Fibroblast of skin of back (primary cell): Measurements from ENCODE around the gene ARHGEF7.

ENCODE experiments used
- DNase-seq: peaks from one replicate; pipeline ENCODE4 v3.0.0-alpha.2; 2013

ARHGEF7 gene

DNA sequence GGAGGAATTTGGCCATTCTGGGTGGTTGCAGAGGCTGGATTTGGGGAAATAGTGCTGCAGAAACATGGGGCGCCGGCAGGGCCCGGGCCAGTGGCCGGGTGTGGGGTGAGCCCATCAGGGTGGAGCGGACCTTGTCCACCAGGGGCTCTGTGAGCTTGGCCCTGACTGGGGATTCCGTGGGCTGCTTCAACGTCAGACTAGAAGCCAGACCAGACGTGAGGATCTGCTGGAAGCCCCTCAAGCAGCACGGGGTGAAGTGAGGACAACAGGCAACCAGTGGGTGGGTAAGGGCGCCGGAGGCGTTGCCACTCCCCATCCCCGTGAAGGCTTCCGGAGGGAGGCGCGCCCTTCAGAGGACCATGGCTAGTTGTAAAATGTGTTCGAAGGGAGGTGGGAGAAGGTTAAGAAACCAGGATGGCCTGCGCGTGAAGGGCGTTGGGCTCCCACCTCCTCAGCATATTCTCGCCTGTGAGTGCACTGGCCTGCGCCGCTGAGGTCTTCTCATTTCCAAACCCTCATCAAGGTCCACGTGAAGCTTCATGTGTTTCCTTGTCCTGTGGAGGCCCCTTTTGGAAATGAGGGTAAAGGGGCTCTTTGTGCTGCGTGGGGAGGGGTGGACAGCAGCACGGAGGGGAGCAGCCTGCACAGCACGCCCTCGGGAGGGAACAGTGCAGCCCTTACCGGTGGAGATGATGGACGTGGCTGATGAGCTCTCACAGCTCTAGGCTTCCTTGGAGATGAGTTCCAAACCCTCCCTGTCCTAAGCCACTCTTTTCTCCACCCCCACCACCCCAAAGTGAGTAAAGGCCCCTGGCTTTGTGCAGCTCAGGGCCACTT is 213.7 kb downstream of the ARHGEF7 start:
- no peak for DNase-seq

DNA sequence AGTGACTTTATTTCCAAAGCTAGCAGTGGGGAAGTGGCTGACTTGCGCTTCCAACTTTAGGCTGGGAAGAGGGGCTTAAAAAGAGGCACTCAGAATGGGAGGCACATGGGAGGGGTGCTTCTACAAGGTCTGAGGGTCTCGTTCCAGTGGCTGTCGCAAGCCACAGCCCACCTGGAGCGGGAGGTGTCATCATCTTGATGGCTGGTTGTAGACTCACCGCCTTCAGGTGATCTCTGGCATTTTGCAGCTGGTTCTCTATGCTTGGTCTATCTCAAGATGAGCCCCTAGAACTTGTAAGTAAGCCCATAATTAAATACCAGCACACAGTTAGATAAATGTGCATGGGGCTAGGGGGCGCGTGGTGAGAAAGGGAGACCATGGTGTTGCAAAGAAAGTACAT is 214.5 kb downstream of the ARHGEF7 start:
- no peak for DNase-seq

DNA sequence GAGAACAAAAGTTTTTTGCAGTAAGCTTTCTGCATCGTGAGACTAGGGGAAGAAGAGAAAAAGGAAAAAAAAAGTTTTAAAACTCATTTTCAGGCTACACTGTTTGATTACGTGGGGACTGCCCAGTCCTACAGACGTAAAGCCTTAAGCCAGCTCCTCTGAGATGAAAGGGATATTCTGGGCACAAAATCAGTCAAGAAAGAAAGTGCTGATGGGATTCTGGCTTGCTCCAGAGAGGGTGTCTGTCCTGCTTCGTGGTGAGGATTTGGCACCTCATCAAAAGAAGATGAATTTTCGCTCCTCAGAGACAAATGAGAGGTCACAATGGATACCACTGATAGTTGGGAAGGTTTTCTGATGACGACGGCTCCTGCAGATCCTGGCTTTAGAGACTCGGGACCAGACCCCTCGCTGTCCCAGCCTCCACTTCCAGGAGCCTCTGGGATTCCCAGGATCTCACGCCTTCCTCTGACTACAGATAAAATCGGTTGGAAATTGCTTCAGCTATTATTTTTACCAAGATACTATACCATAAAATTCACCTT is 215.0 kb downstream of the ARHGEF7 start:
- no peak for DNase-seq

DNA sequence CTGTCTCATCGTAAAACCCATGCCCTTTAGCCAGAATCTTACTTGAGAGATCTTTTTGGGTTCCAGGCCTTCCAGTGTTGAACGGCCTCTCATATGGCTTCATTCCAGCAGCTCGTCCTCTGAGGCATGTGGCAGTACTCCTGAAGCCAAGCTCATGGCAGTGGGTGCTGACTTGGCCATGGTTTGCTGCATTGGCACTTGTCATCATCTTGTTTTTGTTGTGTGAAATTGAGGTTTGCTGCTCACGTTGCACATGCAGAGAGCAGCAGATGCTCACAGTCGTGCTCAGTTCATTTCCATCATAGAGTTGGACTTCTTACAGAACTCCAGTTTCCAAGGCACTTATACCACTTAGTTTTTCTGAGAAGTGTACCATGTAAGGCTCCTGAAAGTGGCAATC is 220.2 kb downstream of the ARHGEF7 start:
- no peak for DNase-seq

DNA sequence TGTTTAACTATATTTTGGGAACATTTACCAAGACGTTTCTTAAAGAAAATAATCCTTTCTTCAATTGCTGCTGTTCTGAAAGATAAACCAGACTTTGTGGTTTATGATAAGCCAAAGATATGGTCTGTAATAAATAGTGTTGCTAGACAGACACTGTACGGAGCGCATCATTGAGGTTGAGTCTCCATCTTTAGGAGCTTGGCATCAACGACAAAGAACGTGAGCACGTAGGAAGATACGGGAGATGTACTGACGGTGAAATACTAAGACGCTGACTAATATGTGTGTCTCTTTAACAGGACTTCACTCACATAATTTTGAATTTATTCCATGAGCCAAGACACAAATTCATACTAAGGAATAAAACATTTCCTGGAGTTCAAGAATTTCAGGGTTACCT is 221.6 kb downstream of the ARHGEF7 start:
- no peak for DNase-seq

DNA sequence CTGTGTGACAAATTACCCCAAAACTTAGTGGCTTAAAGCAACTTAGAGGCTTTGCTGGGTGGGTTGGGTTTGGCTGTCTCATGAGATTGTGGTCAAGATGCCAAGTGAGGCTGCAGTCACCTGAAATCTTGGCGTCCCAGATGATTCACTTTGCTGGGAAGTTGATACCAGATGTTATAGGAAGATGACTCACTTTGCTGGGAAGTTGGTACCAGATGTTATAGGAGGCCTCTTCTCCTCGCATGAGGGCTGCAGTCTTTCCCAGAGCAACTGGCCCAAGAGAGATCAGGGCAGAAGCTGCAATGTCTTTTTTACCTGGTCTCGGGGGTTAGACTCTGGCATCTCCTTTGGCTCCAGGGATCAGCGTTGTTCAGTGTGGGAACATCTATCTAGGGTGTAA is 222.1 kb downstream of the ARHGEF7 start:
- peak; percentile 87 for DNase-seq

DNA sequence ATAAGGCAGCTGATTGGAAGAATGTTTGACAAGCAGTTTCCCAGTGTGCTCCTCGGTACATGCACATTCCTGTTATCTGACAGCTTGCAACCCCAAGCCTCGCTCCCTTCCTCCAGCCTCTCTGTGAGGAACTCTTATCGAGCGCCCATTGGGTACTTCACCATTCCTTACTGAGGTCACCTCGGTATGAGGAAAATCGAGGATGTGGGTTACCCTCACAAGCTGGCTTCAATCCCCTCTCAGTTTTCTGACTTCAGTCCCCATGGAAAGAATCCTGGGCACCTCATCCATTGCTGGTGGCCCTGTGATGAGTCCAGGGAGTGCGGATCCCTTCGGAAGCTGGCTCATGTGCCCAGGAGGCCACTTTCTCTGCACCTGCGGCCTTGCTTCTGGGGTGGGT is 222.6 kb downstream of the ARHGEF7 start:
- no peak for DNase-seq

DNA sequence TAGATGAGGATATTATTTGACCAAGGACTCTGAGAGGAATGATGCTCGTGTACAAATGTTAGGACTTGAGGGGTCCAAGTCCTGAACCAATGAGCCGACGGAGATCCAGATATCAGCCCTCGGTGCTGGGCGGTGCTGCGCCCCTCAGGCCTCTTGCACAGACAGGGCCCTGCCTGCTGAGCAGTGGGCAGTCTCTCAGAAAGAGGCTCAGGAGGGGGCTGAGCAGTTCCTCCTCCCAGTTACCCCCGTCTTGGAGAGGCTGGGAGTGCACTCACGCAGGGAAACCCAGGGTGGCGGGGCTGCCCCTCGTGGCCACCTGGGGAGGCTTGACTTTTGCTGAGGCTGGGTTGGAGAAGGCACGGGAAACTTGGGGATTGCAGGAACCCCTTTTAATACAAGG is 223.7 kb downstream of the ARHGEF7 start:
- DNase-seq = no peak

DNA sequence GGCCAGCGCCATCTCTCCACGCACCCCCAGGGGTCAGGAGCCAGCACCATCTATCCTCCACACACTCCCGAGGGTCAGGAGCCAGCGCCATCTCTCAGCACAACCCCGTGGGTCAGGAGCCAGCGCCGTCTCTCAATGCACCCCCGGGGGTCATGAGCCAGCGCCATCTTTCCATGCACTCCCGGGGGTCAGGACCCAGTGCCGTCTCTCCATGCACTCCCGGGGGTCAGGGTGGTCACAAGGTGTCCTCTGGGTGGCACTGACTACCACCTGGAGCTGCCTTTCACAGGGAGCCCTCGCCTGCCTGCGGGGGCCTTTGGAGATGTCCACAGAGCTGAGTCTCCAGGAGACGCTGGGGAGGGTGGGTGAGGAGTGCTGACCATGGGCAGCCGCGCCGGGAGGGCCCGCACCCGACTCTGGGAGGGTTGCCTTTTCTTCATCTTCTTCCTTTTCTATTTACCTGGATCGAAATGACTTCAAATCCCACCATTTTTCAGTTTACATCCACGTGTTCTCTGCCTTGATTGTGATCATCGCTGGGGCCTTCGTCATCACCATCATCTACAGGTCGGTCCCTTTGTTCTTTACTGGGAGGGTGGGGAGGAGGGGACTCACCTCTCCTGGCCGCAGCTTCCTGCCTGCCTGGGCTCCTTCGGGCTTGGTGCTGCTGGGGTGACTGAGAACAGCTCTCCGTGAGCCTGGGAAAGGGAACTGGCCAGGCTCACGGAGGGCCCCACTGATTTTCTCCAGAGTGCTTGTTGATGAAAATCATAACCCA is 224.4 kb downstream of the ARHGEF7 start:
- no peak for DNase-seq

DNA sequence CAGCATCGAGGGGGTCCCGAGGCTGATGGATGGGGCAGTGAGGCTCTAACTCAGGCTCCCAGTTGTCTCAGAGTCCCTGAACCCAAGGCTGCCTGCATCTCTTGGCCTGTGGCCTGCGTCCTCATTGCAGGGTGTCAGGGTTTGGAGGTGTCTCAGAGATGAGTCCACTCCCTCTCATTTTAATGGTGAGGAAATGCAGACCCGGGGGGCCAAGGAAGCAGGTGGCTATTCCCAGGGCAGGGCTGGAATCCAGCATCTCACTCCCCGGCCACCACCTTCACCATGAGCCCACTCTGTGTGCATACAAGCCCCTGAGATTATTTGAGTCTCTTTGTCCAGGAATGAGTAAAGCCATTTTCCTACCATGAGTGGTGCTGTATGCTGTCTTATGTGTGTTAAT is 226.8 kb downstream of the ARHGEF7 start:
- no peak for DNase-seq

DNA sequence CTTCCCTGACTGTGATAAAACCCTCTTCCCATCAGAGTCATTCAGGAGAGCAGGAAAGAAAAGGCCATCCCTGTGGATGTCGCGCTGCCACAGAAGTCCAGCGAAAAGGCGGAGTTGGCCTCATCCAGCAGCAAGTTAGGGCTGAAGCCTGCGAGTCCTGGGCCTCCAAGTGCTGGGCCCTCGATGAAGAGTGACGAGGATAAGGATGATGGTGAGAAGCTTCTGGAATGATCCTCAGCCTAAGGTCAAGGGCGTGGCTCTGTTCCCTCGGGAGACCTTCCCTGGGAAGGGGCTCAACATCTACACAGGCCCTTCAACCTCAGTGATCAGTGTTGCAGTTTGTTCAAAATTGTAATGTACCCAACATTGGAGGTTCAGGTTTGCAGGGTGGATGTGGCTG is 227.6 kb downstream of the ARHGEF7 start:
- no peak for DNase-seq

DNA sequence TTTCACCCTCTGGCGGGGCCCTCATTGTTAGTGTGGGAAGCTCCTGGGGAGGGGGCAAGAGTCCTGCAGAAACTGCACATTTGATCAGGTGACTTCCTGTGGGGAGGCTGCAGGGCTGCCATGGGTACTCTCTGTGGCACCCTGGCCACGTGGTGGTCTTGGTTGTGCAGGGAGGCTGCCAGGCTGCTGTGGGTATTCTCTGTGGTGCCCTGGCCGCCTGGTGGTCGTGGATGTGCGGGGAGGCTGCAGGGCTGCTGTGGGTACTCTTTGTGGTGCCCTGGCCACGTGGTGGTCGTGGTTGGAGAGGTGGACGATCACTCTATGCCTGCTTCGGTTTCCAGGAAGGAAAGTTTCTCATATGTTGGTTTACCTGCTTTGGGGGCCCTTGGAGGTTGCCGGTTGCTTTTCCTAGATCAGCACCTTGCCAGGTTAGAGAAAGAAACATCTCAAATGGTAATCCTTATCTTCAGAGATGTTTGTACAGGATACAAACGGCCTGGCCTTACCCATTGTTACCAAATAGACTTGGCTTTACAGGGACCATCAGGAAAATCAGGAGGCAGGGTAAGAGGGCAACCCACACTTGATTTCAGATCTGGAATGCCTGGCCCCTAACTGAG is 228.2 kb downstream of the ARHGEF7 start:
- no peak for DNase-seq

DNA sequence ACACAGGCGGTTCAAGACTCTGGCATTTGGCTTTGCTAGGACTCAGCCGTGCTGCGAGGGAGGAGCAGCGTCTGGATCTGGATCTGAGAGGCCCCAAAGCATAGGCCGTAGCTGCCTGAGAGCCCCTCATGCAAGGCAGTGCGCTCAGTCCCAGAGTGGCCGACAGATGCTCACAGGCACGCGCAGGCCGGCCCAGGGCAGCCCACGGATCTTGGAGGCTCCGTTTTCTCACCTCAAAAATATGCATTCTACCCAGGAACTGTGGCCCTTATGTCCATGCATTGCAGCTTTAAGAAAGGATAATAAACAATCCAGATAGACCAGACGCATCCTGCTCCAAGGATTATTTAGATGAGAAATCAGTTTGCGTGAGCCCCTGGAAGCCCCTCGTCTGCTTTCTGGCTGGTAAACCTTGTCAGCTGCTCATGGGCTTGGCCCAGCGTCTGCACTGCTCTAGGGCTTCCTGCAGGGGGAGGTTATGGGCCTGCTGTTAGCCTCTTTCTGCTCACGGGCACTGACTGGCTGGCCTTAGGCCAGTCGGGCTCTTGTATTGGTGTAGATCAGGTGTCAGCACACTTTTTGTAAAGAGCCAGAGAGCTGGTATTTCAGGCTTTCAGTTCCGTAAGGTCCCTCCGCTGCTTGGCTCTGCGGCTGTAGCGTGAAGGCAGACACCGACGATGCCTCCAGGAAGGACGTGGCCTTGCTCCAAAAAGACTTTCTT is 229.5 kb downstream of the ARHGEF7 start:
- peak; percentile 47 for DNase-seq

DNA sequence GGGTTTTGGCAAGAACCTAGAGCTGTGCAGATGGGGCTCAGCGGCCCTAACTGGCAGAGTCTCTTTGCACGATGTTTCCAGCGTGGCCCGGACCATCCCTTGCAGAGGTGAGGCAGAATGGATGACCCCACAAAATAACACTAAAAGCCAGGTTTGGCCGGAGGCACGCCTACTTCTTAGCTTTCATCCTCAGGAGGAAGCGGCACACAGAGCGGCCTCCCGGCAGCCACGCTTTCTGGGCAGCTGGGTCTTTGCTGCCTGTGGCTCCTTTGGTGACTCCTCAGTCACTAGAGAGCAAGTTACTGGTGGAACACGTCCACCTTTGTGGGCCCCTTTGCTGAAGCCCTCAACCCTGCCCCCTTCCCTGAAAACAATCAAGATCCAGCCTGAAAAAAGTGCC is 230.6 kb downstream of the ARHGEF7 start:
- DNase-seq = no peak

DNA sequence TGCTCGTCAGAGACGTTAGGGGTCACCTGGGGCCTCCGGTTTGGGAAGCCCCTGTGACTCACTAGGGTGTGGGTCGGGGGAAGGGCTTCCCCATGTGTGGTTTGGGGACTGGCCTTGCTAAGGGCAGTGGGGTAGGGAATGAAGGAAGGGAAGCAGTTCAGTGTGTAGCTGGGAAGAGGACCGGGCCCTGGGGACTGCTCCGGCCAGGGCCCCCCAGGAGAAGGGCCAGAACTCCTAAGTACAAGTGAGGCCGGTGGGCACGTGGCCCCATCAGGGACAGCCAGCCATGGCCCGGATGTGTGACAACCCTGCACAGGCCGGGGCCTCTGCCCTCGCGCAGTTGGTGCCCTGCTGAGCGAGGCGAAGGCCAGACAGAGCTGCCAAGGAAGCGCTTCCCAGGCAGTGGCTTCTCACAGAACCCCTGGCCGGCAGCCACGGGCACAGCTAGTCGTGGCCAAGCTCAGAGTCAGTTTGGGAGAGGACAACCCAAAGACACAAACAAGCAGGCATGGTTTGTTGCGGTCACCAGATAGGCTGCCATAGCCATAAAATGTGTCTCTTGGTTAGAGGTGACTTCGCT is 231.1 kb downstream of the ARHGEF7 start:
- DNase-seq = no peak

DNA sequence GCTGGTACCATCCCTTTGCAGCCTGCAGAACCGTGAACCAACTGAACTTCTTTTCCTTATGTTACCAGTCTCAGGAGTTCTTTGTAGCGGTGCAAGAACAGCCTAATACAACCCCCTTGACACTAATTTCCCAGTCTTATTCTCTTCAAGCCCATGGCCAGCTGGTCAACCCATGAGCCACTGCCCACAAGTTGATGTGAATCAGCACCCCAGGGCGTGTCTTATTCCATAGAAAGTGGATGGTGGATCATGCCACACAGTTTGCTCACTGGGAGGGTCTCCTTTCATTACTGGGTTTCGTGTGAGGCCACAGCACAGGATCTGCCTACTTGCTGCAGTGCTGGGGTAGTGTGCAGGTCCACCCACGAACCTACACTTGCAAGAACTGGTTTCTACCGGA is 232.3 kb downstream of the ARHGEF7 start:
- no peak for DNase-seq

DNA sequence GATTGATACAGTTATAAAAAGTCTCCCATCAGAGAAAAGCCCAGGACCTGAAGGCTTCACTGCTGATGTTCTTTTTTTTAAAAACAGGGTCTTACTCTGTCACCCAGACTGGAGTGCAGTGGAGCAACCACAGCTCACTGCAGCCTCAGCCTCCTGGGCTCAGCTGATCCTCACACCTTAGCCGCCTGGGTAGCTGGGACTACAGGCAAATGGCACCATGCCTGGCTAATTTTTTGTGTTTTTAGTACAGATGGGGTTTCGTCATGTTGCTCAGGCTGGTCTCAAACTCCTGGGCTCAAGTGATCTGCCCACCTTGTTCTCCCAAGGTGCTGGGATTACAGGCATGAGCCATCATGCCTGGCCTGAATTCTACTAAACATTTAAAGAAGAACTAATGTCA is 238.4 kb downstream of the ARHGEF7 start:
- DNase-seq = no peak

DNA sequence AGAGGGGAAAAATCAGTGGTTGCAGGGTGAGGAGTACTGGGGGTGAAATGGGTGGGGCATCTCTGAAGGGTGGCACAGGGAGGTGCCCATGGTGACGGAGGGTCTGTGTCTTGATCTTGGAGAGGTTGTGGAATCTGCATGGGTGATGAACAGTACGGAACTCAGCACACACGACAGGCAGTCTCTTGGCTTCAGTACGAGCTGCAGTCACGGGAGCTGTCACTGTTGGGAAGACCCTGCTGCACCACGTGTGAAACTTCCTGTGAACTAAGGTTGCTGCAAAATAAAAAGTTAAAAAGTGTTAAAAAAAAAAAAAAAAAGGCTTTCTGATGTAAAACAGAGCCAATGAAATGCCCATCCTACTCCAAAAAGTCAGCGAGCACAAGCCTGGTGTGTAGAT is 239.7 kb downstream of the ARHGEF7 start:
- DNase-seq = no peak
